Stimulated activated naive CD4-positive, alpha-beta T cell treated with Interleukin-2 at 50 U/mL for 16 hours (primary cell): ENCODE data around the gene KSR2.

ENCODE experiments used
- DNase-seq: peaks from one replicate; lab custom pipeline; 2025; lab: John Stamatoyannopoulos, UW

The KSR2 gene

GRCh38 chr12:117526757-117527478, 441.9 kb downstream of the KSR2 start:
- no peak for DNase-seq

- no peak for DNase-seq
Observed at GRCh38 chr12:117525766-117526165, 443.0 kb downstream of the KSR2 start.

GRCh38 chr12:117524806-117525205, 444.0 kb downstream of the KSR2 start:
- DNase-seq, result no peak

- no peak for DNase-seq
Observed at GRCh38 chr12:117523971-117524370, 444.8 kb downstream of the KSR2 start.

GRCh38 chr12:117522559-117522958, 446.2 kb downstream of the KSR2 start:
- no peak for DNase-seq

- no peak for DNase-seq
Observed at GRCh38 chr12:117521867-117522266, 446.9 kb downstream of the KSR2 start.

GRCh38 chr12:117521346-117521745, 447.4 kb downstream of the KSR2 start:
- DNase-seq, result no peak

GRCh38 chr12:117518594-117519270, 450.1 kb downstream of the KSR2 start:
- DNase-seq, result no peak

- no peak for DNase-seq
Observed at GRCh38 chr12:117517219-117517739, 451.5 kb downstream of the KSR2 start.

- DNase-seq, result no peak
Observed at GRCh38 chr12:117516034-117516433, 452.8 kb downstream of the KSR2 start.

- DNase-seq, result no peak
Observed at GRCh38 chr12:117514016-117514415, 454.8 kb downstream of the KSR2 start.

- DNase-seq, result no peak
Observed at GRCh38 chr12:117513353-117513752, 455.4 kb downstream of the KSR2 start.

GRCh38 chr12:117508468-117508867, 460.3 kb downstream of the KSR2 start:
- no peak for DNase-seq

- no peak for DNase-seq
Observed at GRCh38 chr12:117507548-117507947, 461.2 kb downstream of the KSR2 start.

GRCh38 chr12:117506333-117506732, 462.5 kb downstream of the KSR2 start:
- no peak for DNase-seq

- DNase-seq, result no peak
Observed at GRCh38 chr12:117502633-117503032, 466.2 kb downstream of the KSR2 start.

GRCh38 chr12:117502233-117502632, 466.6 kb downstream of the KSR2 start:
- no peak for DNase-seq

- DNase-seq, result no peak
Observed at GRCh38 chr12:117501076-117501869, 467.5 kb downstream of the KSR2 start.

GRCh38 chr12:117499759-117500485, 468.9 kb downstream of the KSR2 start:
- DNase-seq, result no peak

- DNase-seq, result no peak
Observed at GRCh38 chr12:117498880-117499279, 469.9 kb downstream of the KSR2 start.

- DNase-seq, result no peak
Observed at GRCh38 chr12:117498256-117498655, 470.5 kb downstream of the KSR2 start.

- no peak for DNase-seq
Observed at GRCh38 chr12:117497407-117497806, 471.4 kb downstream of the KSR2 start.
